BLaER1 treated with 17β-estradiol and CSF1 and Interleukin-3, amounts not matched to agents 10 nM and 100 nM (cell line): ENCODE data around the gene CAP1.

Experiments
- H3K27ac ChIP-seq, 11 experiments: shearing (Covaris generic); formaldehyde crosslinking; 2 replicates each; pipeline ENCODE4 v1.8.1; 2022
- H3K27me3 ChIP-seq, 11 experiments: shearing (Covaris generic); formaldehyde crosslinking; 2 replicates each; pipeline ENCODE4 v1.8.1; 2022
- H3K36me3 ChIP-seq, 11 experiments: shearing (Covaris generic); formaldehyde crosslinking; 2 replicates each; pipeline ENCODE4 v1.8.1; 2022
- H3K4me1 ChIP-seq, 10 experiments: shearing (Covaris generic); formaldehyde crosslinking; 2 replicates each; pipeline ENCODE4 v1.8.1; 2022
- H3K4me2 ChIP-seq, 11 experiments: shearing (Covaris generic); formaldehyde crosslinking; 2 replicates each; pipeline ENCODE4 v1.8.1; 2022
- H3K4me3 ChIP-seq, 10 experiments: shearing (Covaris generic); formaldehyde crosslinking; 2 replicates each; pipeline ENCODE4 v1.8.1; 2022
- H3K9ac ChIP-seq, 11 experiments: shearing (Covaris generic); formaldehyde crosslinking; 2 replicates each; pipeline ENCODE4 v1.8.1; 2022
- H3K9me3 ChIP-seq, 11 experiments: shearing (Covaris generic); formaldehyde crosslinking; replicated peaks in 1 of 11; 2 replicates each; pipeline ENCODE4 v1.8.1; 2022
- H4K20me1 ChIP-seq, 11 experiments: shearing (Covaris generic); formaldehyde crosslinking; 2 replicates each; pipeline ENCODE4 v1.8.1; 2022
- Cebpa-rat ChIP-seq, 11 experiments: shearing (Covaris generic); IDR thresholded peaks; 2 replicates each; pipeline ENCODE4 v1.8.1; 2022

CAP1 gene

GRCh38 chr1:40105028-40105427 is 64.5 kb downstream of the CAP1 start:
- Histone ChIP-seq H3K36me3 (no peaks in the 10 kb centered on the region), H3K9me3 (peaks cover 27 to 36% (median 31%) of the 10 kb centered on the region in 11 experiments), H3K27me3 (no peaks in the 10 kb centered on the region), H3K4me2 (no peak overlapping the region), H3K4me1 (no peaks in the 10 kb centered on the region), H3K27ac (no peak overlapping the region), H3K9ac (no peak overlapping the region), H3K4me3 (no peak overlapping the region), H4K20me1 (no peaks in the 10 kb centered on the region)
- no peak for TF ChIP-seq Cebpa-rat (IDR thresholded peaks at IDR 0.05)

DNA sequence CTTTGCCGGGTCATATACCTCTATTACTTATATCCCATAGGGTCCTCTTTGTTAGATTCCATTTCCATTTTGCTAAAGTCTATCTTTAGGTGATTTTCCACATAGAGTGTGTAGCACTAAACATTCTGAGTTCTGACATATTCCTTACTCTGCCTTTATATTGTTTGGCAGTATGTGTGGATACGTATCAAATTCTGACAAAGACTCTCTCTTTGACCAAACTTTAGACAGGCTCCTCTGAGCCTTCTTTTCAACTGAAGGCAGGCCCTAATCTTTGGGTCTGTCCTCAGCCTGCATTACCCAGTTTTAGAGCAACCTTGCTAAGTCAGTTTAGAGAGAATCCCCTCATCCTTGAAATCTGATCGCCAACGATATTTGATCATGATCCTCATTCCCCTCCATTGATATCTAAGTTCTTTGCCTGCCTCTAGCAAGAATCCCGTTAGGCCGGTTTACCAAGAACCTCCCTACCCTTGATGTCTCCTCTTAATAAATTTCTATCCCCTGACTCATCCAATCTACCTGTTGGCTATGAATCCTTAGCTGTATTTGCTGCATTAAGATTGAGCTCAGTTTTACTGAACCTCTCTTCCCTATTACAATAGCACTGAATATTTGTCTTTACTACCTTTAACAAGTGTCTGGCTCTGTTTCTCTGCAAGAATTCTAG is 66.9 kb downstream of the CAP1 start:
- no peak for TF ChIP-seq Cebpa-rat (IDR thresholded peaks at IDR 0.05)
- no peaks in the 10 kb centered on the region for H3K36me3 ChIP-seq
- no peaks in the 10 kb centered on the region for H3K4me1 ChIP-seq
- no peak overlapping the region for H3K9ac ChIP-seq
- no peaks in the 10 kb centered on the region for H4K20me1 ChIP-seq
- H3K4me2 ChIP-seq: no peak overlapping the region
- no peak overlapping the region for H3K4me3 ChIP-seq
- no peak overlapping the region for H3K27ac ChIP-seq
- peaks cover 33 to 47% (median 40%) of the 10 kb centered on the region in 11 experiments for H3K9me3 ChIP-seq
- no peaks in the 10 kb centered on the region for H3K27me3 ChIP-seq

DNA sequence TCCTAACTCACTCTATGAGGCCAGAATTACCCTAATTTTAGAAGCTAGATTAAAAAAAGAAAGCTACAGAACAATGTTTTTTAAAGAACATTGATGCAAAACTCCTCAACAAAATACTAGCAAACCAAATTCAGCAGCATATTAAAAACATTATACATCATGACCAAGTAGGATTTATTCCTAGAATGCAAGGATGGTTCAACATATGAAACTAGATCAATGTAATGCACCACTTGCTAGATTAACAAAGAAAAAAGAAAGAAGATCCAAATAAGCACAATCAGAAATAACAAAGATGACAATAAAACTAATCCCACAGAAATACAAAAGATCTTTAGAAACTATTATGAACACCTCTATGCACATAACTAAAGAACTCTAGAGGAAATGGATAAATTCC is 69.9 kb downstream of the CAP1 start:
- Histone ChIP-seq H3K36me3 (no peaks in the 10 kb centered on the region), H4K20me1 (no peaks in the 10 kb centered on the region), H3K9ac (no peak overlapping the region), H3K4me2 (no peak overlapping the region), H3K4me3 (no peak overlapping the region), H3K27ac (no peak overlapping the region), H3K9me3 (peaks cover 23 to 43% (median 33%) of the 10 kb centered on the region in 11 experiments), H3K27me3 (no peaks in the 10 kb centered on the region), H3K4me1 (no peaks in the 10 kb centered on the region)
- TF ChIP-seq Cebpa-rat (IDR thresholded peaks at IDR 0.05): no peak

- Histone ChIP-seq H3K4me2 (no peak overlapping the region), H3K4me3 (no peak overlapping the region), H3K27me3 (no peaks in the 10 kb centered on the region), H3K4me1 (no peaks in the 10 kb centered on the region), H3K9ac (no peak overlapping the region), H4K20me1 (no peaks in the 10 kb centered on the region), H3K9me3 (peaks cover 21 to 40% (median 27%) of the 10 kb centered on the region in 11 experiments), H3K27ac (no peak overlapping the region), H3K36me3 (no peaks in the 10 kb centered on the region)
- TF ChIP-seq Cebpa-rat (IDR thresholded peaks at IDR 0.05): no peak
Measured at GRCh38 chr1:40114400-40114799, 73.9 kb downstream of the CAP1 start.

- no peaks in the 10 kb centered on the region for H4K20me1 ChIP-seq
- H3K4me1 ChIP-seq: no peaks in the 10 kb centered on the region
- H3K4me2 ChIP-seq: no peak overlapping the region
- no peak overlapping the region for H3K27ac ChIP-seq
- H3K4me3 ChIP-seq: no peak overlapping the region
- no peak overlapping the region for H3K9ac ChIP-seq
- H3K9me3 ChIP-seq: no peaks in the 10 kb centered on the region
- TF ChIP-seq Cebpa-rat (IDR thresholded peaks at IDR 0.05): no peak
- H3K27me3 ChIP-seq: no peaks in the 10 kb centered on the region
- no peaks in the 10 kb centered on the region for H3K36me3 ChIP-seq
Measured at GRCh38 chr1:40120128-40120527, 79.6 kb downstream of the CAP1 start.
